HEK293T (cell line): ENCODE measurements around the gene ARHGAP21.
"Not testable (repeated sequence)": the region's sequence is repeated elsewhere in the genome, so short reads cannot be mapped to it uniquely, and the experiment has no call there.

Experiments
- CTCF ChIA-PET: fragments of 350-600 bp; formaldehyde crosslinking; extraction: SDS; loops from one replicate; lab custom pipeline; 2021; ENCODE audit warnings: antibody characterized with exemption, inconsistent platforms; lab: Yijun Ruan, JAX
- POLR2A ChIA-PET: fragments of 350-600 bp; formaldehyde crosslinking; extraction: SDS; loops from one replicate; lab custom pipeline; 2020; ENCODE audit warnings: antibody characterized with exemption, inconsistent platforms; lab: Yijun Ruan, JAX
- DNase-seq: peaks from one replicate; pipeline ENCODE4 v3.0.0; 2012; ENCODE audit warnings: mixed read lengths; ENCODE audit errors: extremely low spot score
- ARNT ChIP-seq: fragments of 450-650 bp; IDR thresholded peaks from 2 replicates; pipeline ENCODE4 v1.6.1; 2017; ENCODE audit warnings: mild to moderate bottlenecking
- BHLHE40 ChIP-seq: fragments of 450-650 bp; IDR thresholded peaks from 2 replicates; pipeline ENCODE4 v1.6.1; 2016; ENCODE audit warnings: mild to moderate bottlenecking, moderate library complexity, borderline replicate concordance
- CTBP1 ChIP-seq: fragments of 450-650 bp; IDR thresholded peaks from 2 replicates; pipeline ENCODE4 v1.6.1; 2016; ENCODE audit warnings: borderline replicate concordance
- ELF4 ChIP-seq: fragments of 450-650 bp; IDR thresholded peaks from 2 replicates; pipeline ENCODE4 v1.6.1; 2017; ENCODE audit warnings: antibody characterized with exemption
- FOXA1 ChIP-seq: fragments of 450-650 bp; IDR thresholded peaks from 2 replicates; pipeline ENCODE4 v1.6.1; 2016; ENCODE audit warnings: mild to moderate bottlenecking
- FOXK2 ChIP-seq: fragments of 450-650 bp; IDR thresholded peaks from 2 replicates; pipeline ENCODE4 v1.6.1; 2016; ENCODE audit warnings: mild to moderate bottlenecking
- FOXM1 ChIP-seq: fragments of 450-650 bp; IDR thresholded peaks from 2 replicates; pipeline ENCODE4 v1.6.1; 2017; ENCODE audit warnings: mild to moderate bottlenecking, borderline replicate concordance
- HDGF ChIP-seq: fragments of 450-650 bp; IDR thresholded peaks from 2 replicates; pipeline ENCODE4 v1.6.1; 2017; ENCODE audit warnings: antibody characterized with exemption, borderline replicate concordance
- L3MBTL2 ChIP-seq: fragments of 450-650 bp; conservative IDR thresholded peaks from 2 replicates; pipeline ENCODE4 v1.6.1; 2016; ENCODE audit warnings: mild to moderate bottlenecking
- LEF1 ChIP-seq: fragments of 450-650 bp; IDR thresholded peaks from 2 replicates; pipeline ENCODE4 v1.6.1; 2017; ENCODE audit warnings: mild to moderate bottlenecking, borderline replicate concordance
- NFRKB ChIP-seq: fragments of 450-650 bp; IDR thresholded peaks from 2 replicates; pipeline ENCODE4 v1.6.1; 2016; ENCODE audit warnings: mild to moderate bottlenecking, moderate library complexity
- SP1 ChIP-seq: fragments of 450-650 bp; IDR thresholded peaks from 2 replicates; pipeline ENCODE4 v1.6.1; 2017
- SUZ12 ChIP-seq: fragments of 450-650 bp; IDR thresholded peaks from 2 replicates; pipeline ENCODE4 v1.6.1; 2016; ENCODE audit warnings: mild to moderate bottlenecking
- TARDBP ChIP-seq: fragments of 450-650 bp; IDR thresholded peaks from 2 replicates; pipeline ENCODE4 v1.6.1; 2016
- ZNF384 ChIP-seq: fragments of 450-650 bp; IDR thresholded peaks from 2 replicates; pipeline ENCODE4 v1.6.1; 2016
- TF ChIP-seq, protein P1 (sequence below): fragments of 450-650 bp; IDR thresholded peaks from 2 replicates; pipeline ENCODE4 v1.6.1; 2016

Gene ARHGAP21

DNA sequence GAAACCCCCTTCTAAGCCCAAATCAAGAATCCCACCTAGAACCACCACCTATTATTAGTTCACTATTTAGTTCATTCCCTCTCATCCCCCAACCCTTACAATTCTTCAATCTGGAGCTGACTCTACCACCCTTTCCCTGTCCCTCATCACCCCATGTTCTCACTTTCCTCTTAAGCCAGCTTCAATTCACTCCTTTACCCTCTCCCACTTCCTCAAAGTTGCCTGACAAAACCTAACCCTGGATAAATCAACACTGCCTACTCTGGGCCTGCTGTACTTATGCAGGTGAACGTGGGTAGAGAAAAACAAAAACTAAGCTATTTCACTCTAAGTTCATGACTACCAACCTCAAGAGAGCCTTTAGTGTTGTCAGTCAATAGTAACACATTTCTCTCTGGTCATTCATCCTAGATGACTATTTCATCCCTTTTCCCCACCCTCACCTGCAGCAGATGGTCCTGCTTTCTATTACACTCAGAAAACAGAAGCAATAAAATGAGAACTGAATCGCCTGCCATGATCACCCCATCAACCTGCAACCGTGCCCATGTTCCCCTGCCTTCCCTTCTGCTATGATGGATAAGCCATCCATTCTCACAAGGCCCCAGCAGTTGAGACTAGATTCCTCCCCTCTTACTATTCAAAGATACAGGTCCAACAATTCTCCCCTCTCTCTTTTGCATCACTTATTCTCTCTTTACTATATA lies 52.6 kb downstream of the ARHGAP21 start:
- ChIA-PET CTCF (no interaction called here), POLR2A (no interaction called here)
- no peak for DNase-seq
- TF ChIP-seq NFRKB (no peak), HDGF (no peak), FOXM1 (no peak), ARNT (no peak), FOXK2 (no peak), TARDBP (no peak), SUZ12 (no peak), FOXA1 (no peak), ELF4 (no peak), LEF1 (no peak), SP1 (no peak), ZNF384 (no peak), CTBP1 (no peak), BHLHE40 (no peak)

GRCh38 chr10:24669285-24669852 lies 54.3 kb downstream of the ARHGAP21 start:
- no peak for DNase-seq
- ChIA-PET CTCF (no interaction called here), POLR2A (no interaction called here)

GRCh38 chr10:24668247-24668646 lies 55.4 kb downstream of the ARHGAP21 start:
- no peak for DNase-seq
- CTCF ChIA-PET, result no interaction called here
- TF ChIP-seq ELF4 (no peak), SP1 (no peak), TARDBP (no peak)
- POLR2A ChIA-PET, result no interaction called here

More at GRCh38 chr10:24669285-24669852, 54.3 kb downstream of the ARHGAP21 start:
- TF ChIP-seq SUZ12 (no peak), L3MBTL2 (no peak), ZNF384 (no peak), ELF4 (no peak), TARDBP (no peak), BHLHE40 (no peak), CTBP1 (no peak), ARNT (no peak)

DNA sequence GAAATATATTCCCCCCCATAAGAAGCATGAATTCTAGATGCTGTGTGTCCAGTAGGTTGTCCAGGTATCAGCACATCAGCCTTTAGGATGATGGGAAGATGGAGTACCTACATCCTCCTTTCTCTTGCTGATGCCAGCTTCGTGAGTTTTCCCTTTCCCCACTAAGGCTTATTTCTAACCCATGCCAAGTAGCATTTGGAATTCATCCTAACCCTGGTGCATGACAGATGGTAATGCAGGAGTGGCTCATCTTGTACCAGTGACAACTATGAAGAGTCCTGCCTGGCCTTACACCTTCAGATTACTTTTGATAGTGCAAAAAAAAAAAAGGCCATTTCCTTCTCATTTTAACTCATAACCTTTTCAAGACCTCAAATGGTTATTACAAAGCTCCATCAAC lies 58.7 kb downstream of the ARHGAP21 start:
- TF ChIP-seq FOXM1, result no peak
- TF ChIP-seq CTBP1, result no peak
- no peak for TF ChIP-seq ZNF384
- no peak for TF ChIP-seq HDGF
- TF ChIP-seq ARNT, result no peak
- TF ChIP-seq LEF1, result no peak
- TF ChIP-seq, protein P1, sequence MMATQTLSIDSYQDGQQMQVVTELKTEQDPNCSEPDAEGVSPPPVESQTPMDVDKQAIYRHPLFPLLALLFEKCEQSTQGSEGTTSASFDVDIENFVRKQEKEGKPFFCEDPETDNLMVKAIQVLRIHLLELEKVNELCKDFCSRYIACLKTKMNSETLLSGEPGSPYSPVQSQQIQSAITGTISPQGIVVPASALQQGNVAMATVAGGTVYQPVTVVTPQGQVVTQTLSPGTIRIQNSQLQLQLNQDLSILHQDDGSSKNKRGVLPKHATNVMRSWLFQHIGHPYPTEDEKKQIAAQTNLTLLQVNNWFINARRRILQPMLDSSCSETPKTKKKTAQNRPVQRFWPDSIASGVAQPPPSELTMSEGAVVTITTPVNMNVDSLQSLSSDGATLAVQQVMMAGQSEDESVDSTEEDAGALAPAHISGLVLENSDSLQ, result no peak
- TF ChIP-seq ELF4, result no peak
- ChIA-PET POLR2A (no interaction called here), CTCF (no interaction called here)
- DNase-seq, result no peak

GRCh38 chr10:24661376-24661775 lies 62.3 kb downstream of the ARHGAP21 start:
- CTCF ChIA-PET, result interaction anchor here (0.6 to 0.7 kb wide), 2 partner anchors 19 to 1660 kb away, joined by 3 to 4 read pairs; no protein-coding TSS in a partner anchor

DNA sequence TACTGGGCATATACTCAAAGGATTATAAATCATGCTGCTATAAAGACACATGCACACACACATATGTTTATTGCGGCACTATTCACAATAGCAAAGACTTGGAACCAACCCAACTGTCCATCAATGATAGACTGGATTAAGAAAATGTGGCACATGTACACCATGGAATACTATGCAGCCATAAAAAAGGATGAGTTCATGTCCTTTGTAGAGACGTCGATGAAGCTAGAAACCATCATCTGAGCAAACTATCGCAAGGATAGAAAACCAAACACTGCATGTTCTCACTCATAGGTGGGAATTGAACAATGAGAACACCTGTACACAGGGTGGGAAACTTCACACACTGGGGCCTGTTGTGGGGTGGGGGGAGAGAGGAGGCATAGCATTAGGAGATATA lies 65.4 kb downstream of the ARHGAP21 start:
- DNase-seq, CTCF ChIA-PET, POLR2A ChIA-PET: not testable (repeated sequence)

More at GRCh38 chr10:24661376-24661775, 62.3 kb downstream of the ARHGAP21 start:
- DNase-seq, result no peak
- POLR2A ChIA-PET, result no interaction called here
- TF ChIP-seq CTBP1 (no peak), ZNF384 (no peak)

DNA sequence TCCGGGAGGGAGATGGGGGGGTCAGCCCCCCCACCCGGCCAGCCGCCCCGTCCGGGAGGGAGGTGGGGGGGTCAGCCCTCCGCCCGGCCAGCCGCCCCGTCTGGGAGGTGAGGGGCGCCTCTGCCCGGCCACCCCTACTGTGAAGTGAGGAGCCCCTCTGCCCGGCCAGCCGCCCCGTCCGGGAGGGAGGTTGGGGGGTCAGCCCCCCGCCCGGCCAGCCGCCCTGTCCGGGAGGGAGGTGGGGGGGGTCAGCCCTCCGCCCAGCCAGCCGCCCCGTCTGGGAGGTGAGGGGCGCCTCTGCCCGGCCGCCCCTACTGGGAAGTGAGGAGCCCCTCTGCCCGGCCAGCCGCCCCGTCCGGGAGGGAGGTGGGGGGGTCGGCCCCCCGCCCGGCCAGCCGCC lies 67.4 kb downstream of the ARHGAP21 start:
- DNase-seq, CTCF ChIA-PET, POLR2A ChIA-PET: not testable (repeated sequence)

DNA sequence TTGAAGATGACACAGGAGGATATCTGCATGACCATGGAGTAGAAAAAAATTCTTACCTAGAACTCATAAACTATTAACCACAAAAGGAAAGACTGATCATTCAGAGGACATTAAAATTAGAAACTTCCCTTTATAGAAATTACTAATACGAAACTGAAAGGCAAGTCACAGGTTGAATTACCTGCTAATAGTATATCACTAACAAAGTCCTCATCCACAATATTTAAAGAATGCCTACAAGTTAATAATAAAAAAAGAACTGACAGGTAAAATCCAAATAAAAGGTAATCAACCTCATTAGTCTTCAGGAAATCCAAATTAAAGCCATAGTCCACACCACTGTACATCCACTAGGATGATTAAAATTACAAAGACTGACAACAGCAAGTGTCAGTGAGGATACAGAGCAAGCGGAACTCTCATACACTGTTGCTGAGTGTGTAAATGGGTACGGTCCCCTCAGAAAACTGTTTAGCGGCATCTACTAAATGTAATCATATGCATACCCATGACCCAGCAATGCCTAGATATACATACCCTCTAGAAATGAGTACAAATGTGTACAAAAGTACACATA lies 71.2 kb downstream of the ARHGAP21 start:
- ChIA-PET CTCF (no interaction called here), POLR2A (no interaction called here)
- no peak for DNase-seq
- TF ChIP-seq L3MBTL2 (no peak), SUZ12 (no peak), ELF4 (no peak), FOXM1 (no peak), LEF1 (no peak), BHLHE40 (no peak), HDGF (no peak), FOXK2 (no peak)
- TF ChIP-seq, protein P1, result no peak
